ENCODE data around the gene RAB39B.
A peak's percentile ranks its signal among the peaks of the same experiment; 100 is the strongest.
"Not testable (repeated sequence)": the region's sequence is repeated elsewhere in the genome, so short reads cannot be mapped to it uniquely, and the experiment has no call there.

The RAB39B gene

GRCh38 chrX:155263854-155264628 is at the start of gene RAB39B:
RAB39B (minus strand) TSS chrX:155264491; CDS start chrX:155264288, 203 bp downstream.
- peak; percentile 76 to 86 (median 77) for DNase-seq

- DNase-seq, result no peak
Measured at GRCh38 chrX:155313766-155314165, 49.5 kb upstream of the RAB39B start.

GRCh38 chrX:155293771-155294170 is 29.5 kb upstream of the RAB39B start:
- DNase-seq, result no peak

- DNase-seq, result no peak
Measured at GRCh38 chrX:155279873-155280272, 15.6 kb upstream of the RAB39B start.

- DNase-seq, result no peak
Measured at GRCh38 chrX:155270969-155271368, 6.7 kb upstream of the RAB39B start.

- not testable (repeated sequence) for DNase-seq
Measured at GRCh38 chrX:155267995-155268394, 3.7 kb upstream of the RAB39B start.

- DNase-seq, result no peak
Measured at GRCh38 chrX:155266439-155266838, 2.1 kb upstream of the RAB39B start.

- DNase-seq, result peak in 1 of 3 experiments; percentile 51
Measured at GRCh38 chrX:155262970-155263754, 1.1 kb downstream of the RAB39B start.

GRCh38 chrX:155259752-155260151 is 4.5 kb downstream of the RAB39B start:
- peak in 2 of 3 experiments; percentile 18 to 44 for DNase-seq

GRCh38 chrX:155251391-155251790 is 12.9 kb downstream of the RAB39B start:
- DNase-seq, result no peak

GRCh38 chrX:155247497-155247896 is 16.8 kb downstream of the RAB39B start:
- DNase-seq, result no peak

GRCh38 chrX:155246748-155247147 is 17.5 kb downstream of the RAB39B start:
- no peak for DNase-seq

- DNase-seq, result no peak
Measured at GRCh38 chrX:155242300-155242699, 22.0 kb downstream of the RAB39B start.

- no peak for DNase-seq
Measured at GRCh38 chrX:155237719-155238118, 26.6 kb downstream of the RAB39B start.

- DNase-seq, result no peak
Measured at GRCh38 chrX:155235891-155236290, 28.4 kb downstream of the RAB39B start.

GRCh38 chrX:155231163-155231562 is 33.1 kb downstream of the RAB39B start:
- no peak for DNase-seq

GRCh38 chrX:155225774-155226173 is 38.5 kb downstream of the RAB39B start:
- DNase-seq, result no peak

- DNase-seq, result not testable (repeated sequence)
Measured at GRCh38 chrX:155223746-155224145, 40.5 kb downstream of the RAB39B start.

- DNase-seq, result no peak
Measured at GRCh38 chrX:155221351-155221750, 42.9 kb downstream of the RAB39B start.

- DNase-seq, result no peak
Measured at GRCh38 chrX:155218777-155219176, 45.5 kb downstream of the RAB39B start.

- DNase-seq, result peak in 2 of 3 experiments; percentile 42 to 77
Measured at GRCh38 chrX:155216940-155217440, 47.3 kb downstream of the RAB39B start.

- peak; percentile 90 to 98 (median 96) for DNase-seq
Measured at GRCh38 chrX:155216179-155216939, 47.9 kb downstream of the RAB39B start, which contains the start of gene VBP1. VBP1 (plus strand) TSS chrX:155216460; CDS start chrX:155216483, 23 bp downstream.
